ENCODE data around the gene DZIP1L.

The DZIP1L gene

DNA sequence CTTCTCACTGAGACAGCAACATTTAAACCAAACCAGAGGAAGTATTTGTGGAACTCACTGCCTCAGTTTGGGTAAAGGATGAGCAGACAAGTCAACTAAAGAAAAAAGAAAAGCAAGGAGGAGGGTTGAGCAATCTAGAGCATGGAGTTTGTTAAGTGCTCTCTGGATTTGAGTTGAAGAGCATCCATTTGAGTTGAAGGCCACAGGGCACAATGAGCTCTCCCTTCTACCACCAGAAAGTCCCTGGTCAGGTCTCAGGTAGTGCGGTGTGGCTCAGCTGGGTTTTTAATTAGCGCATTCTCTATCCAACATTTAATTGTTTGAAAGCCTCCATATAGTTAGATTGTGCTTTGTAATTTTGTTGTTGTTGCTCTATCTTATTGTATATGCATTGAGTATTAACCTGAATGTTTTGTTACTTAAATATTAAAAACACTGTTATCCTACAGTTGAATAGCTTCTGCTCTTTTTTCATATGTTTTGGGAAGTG is 82.2 kb downstream of the DZIP1L start:
- POLR2A ChIA-PET, result no interaction called here
- DNase-seq (ENCODE audit: extremely low spot score), result no peak
- TF ChIP-seq CTCF (IDR thresholded peaks at IDR 0.05; ENCODE audit: control extremely low read depth, extremely low read depth, low read depth, missing control alignments), result no peak
- CTCF ChIA-PET, result interaction anchor here (0.9 to 6.8 kb wide), 10 partner anchors 8 to 927 kb away, joined by 3 to 44 read pairs (median 4); no protein-coding TSS in a partner anchor

GRCh38 chr3:138032567-138032966 is 82.8 kb downstream of the DZIP1L start:
- ChIA-PET POLR2A (no interaction called here), CTCF (interaction anchor here (1.2 to 6.8 kb wide), 5 partner anchors 9 to 61 kb away, joined by 3 to 44 read pairs (median 13); no protein-coding TSS in a partner anchor)
- TF ChIP-seq CTCF (IDR thresholded peaks at IDR 0.05; ENCODE audit: control extremely low read depth, extremely low read depth, low read depth, missing control alignments), result no peak
- no peak for DNase-seq (ENCODE audit: extremely low spot score)

- ChIA-PET POLR2A (no interaction called here), CTCF (interaction anchor here (1.0 to 6.8 kb wide), 4 partner anchors 9 to 21 kb away, joined by 5 to 44 read pairs (median 10); no protein-coding TSS in a partner anchor)
- TF ChIP-seq CTCF (IDR thresholded peaks at IDR 0.05; ENCODE audit: control extremely low read depth, extremely low read depth, low read depth, missing control alignments), result no peak
- DNase-seq (ENCODE audit: extremely low spot score), result no peak
Measured at GRCh38 chr3:138031536-138031935, 83.9 kb downstream of the DZIP1L start.

- DNase-seq (ENCODE audit: extremely low spot score), result no peak
- TF ChIP-seq CTCF (IDR thresholded peaks at IDR 0.05; ENCODE audit: control extremely low read depth, extremely low read depth, low read depth, missing control alignments), result no peak
- ChIA-PET CTCF (interaction anchor here (1.0 to 6.8 kb wide), 3 partner anchors 15 to 30 kb away, joined by 4 to 44 read pairs (median 6); no protein-coding TSS in a partner anchor), POLR2A (interaction anchor here (0.6 kb wide), 1 partner anchor 137 kb away, joined by 4 read pairs; no protein-coding TSS in a partner anchor)
Measured at GRCh38 chr3:138030734-138031280, 84.6 kb downstream of the DZIP1L start.

DNA sequence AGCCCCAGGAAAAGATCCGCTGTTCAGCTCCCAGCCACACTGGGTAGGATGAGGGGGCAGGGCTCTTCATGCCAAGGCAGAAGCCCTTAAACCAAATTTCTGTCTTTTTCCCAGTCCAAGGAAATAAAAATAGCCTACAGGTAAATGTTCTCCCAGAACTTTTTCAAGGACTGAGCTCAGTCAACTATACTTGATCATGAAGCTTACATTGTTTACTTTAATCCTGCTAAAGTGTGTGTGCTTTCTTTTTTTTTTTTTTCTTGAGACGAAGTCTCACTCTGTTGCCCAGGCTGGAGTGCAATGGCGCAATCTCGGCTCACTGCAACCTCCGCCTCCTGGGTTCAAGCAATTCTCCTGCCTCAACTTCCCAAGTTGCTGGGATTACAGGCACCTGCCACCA is 87.6 kb downstream of the DZIP1L start:
- no peak for DNase-seq (ENCODE audit: extremely low spot score)
- POLR2A ChIA-PET, result no interaction called here
- TF ChIP-seq CTCF (IDR thresholded peaks at IDR 0.05; ENCODE audit: control extremely low read depth, extremely low read depth, low read depth, missing control alignments), result no peak
- CTCF ChIA-PET, result interaction anchor here (1.1 to 4.8 kb wide), 6 partner anchors 9 to 908 kb away, joined by 3 to 16 read pairs (median 7); no protein-coding TSS in a partner anchor

DNA sequence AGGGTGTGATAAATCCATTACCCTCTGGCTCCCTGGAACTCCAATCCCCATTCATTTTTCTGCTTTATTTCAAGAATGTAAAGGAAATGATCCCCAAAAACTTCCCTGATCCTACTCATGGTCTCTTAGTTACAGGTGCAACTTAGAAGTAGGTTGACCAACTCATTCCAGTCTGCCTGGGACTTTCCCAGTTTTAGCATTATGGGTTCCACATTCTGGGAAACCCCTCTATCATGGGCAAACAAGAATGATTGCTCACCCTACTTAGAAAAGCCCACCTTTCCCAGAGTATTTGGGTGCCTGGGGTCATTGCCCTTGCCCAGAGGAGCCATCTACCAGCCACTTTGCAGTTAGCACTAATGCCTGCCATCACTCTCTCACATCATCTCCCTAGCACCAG is 89.9 kb downstream of the DZIP1L start:
- ChIA-PET CTCF (interaction anchor here (0.8 to 4.8 kb wide), 4 partner anchors 9 to 890 kb away, joined by 3 to 16 read pairs (median 10); no protein-coding TSS in a partner anchor), POLR2A (no interaction called here)
- no peak for TF ChIP-seq CTCF (IDR thresholded peaks at IDR 0.05; ENCODE audit: control extremely low read depth, extremely low read depth, low read depth, missing control alignments)
- DNase-seq (ENCODE audit: extremely low spot score), result no peak

All from GM10248 (cell line).